OCI-M2 (cell line): ENCODE data around the gene ADGRG1.

Experiments
- DNase-seq: peaks from one replicate; lab custom pipeline; 2025; ENCODE audit not compliant: unreplicated experiment; lab: John Stamatoyannopoulos, UW

Gene ADGRG1

DNA sequence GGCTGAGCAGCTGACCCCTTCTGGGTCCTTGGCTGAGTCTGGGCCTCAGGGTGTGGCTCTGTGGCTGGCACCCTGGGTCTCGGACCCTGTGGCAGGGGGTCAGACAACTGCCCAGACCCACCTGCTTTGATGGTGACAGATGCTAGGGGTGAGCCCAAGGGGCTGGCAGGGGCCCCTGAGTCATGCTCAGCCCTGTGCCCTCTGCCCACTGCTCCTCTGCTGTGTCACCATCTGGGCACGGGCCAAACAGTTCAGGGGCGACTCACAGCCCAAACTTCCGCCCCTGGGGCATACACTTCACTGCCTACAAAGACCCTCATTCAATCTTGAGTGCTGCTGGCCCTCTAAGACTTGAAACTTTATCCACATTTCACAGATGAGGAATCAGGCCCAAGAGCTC is 5.7 kb downstream of the ADGRG1 start:
- DNase-seq = no peak

GRCh38 chr16:57635266-57636097 is 7.1 kb downstream of the ADGRG1 start:
- no peak for DNase-seq

- DNase-seq = no peak
These were observed 7.8 kb downstream of the ADGRG1 start for GRCh38 chr16:57636184-57636583.

- no peak for DNase-seq
These were observed 8.6 kb downstream of the ADGRG1 start for GRCh38 chr16:57637020-57637419.

- DNase-seq = no peak
These were observed 9.0 kb downstream of the ADGRG1 start for GRCh38 chr16:57637424-57637823.

- no peak for DNase-seq
These were observed 9.5 kb downstream of the ADGRG1 start for GRCh38 chr16:57637965-57638364.

- DNase-seq = no peak
These were observed 10.0 kb downstream of the ADGRG1 start for GRCh38 chr16:57638381-57638780.

DNA sequence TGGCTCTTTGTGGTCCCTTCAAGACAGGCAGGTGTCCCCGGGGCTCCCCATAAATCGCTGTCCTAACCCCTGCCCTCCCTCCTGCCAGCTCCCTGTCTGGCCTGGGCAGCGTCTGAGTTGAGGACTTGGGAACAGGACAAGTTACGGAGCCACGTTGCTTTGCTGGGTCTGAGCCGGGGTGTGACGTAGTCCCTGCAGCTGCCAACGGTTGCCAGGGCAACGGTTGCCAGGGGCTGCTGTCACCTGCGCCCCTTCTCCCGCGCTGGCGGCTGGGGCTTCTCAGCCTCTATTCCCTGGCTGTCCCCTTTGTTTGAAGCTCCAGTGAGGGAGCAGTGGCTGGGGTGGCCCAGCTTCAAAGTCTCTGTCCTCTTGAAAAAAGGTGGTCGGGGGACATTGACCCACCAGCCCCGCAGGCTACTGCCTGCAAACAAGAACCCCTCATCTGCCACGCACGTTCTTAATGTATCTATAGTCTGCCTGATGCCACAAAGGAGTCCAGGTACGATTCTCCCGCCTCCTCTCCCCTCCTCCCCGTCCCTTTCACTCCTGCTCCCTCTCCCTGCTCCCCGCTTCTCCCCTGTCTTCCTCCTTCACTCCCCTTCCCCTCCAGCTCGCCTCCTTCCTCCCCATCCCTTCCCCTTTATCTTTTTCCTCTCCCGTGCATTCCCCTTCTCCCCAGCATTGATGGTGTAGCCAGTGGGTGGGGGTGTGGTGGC is 10.9 kb downstream of the ADGRG1 start:
- DNase-seq = no peak

DNA sequence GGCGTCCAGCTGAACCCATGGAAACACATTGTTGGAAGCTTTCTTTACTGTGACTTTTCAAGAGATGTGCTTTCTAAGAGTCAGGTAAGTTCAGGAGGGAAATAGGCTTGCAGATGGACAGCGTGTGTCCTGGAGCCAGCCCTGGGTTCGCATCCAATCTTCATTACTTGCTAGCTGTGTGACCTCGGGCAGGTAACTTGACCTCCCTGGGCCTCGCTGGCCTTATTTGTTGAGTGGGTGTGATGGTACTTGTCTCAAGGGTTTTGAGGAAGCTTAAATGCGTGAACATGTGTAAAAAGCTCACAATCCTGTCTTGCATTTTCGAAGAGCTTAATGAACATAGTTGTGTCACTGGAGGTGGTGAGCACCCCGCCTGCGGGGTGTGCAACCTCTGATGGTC is 11.8 kb downstream of the ADGRG1 start:
- no peak for DNase-seq

GRCh38 chr16:57640612-57641011 is 12.2 kb downstream of the ADGRG1 start:
- DNase-seq = no peak

DNA sequence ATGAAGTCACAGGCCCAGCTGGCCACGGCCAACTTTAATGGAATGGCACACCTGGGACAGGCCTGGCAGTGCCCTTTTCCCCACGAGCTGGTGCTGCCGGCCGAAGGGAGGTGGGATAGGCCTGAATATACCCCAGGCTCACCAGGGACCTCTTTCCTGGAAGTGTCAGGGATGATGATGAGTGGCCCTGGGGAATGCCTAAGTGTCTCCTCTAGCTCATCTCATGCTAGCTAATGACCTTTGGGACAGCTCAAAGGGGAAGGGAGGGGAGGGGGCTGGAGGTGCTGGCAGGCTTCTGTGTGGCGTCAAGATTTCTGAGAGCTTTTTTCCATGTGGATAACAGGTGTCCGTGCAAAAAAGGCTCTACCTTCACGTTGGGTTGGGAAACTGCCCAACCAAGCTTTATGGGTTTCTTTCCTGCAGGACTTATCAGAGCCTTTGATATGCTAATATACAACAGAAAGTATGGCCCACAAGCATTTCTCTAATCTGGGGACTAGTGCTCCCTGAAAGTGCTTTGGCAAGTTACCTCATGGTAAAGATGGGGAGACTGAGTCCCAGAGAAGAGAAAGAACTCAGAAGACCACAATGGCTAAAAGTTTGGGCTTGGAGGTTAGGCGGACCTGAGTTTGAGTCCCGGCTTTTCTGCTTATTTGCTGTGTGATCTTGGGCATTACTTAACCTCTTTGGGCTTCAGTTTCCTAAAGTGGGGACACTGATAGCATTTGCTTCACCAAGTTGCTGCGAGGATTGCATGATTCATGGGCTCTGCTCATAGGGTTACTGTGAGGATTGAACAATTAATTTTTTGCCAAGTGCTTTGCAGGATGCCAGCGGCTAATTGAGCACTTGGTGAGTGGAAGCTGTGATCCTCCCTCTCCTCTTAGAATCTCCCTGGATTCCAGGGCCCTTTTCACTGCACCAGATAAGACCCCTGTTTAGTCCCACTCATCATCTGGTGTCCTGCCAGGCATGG is 14.0 kb downstream of the ADGRG1 start:
- no peak for DNase-seq

DNA sequence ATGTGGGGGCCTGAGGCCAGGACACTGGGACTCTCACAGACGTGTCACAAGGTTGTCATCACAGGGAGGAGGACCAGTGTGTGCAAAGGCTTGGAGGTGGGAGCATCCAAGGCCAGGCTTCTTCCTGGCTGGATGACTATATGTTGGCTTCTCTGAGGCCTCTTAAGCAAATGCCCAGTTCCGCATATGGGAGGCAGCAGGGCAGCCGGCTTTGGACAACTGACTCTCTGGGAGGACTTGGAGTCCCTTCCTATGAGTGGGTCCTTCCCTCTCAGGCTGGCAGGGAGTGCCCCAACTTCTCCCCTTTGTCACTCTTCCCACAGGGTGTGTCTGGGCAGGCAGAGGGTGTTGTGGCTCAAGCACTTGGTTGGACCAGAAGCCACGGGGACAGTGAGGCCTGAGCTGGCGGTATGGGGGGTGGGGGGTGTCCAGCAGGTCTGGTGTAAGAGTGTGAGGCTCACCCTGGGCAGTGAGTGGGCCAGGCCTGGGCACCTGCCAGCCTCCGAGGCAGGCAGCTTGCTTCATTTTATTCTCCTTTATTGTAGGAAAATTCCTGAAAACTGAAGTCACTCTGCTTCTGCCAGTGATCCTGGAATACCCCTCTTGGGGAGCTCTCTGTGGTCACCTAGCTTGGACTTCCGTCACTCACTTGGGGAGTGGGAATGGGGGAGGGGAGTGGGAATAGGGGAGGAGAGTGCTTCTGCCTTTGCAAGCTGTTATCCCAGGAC is 14.9 kb downstream of the ADGRG1 start:
- no peak for DNase-seq

- no peak for DNase-seq
These were observed 15.5 kb downstream of the ADGRG1 start for GRCh38 chr16:57643910-57644309.

DNA sequence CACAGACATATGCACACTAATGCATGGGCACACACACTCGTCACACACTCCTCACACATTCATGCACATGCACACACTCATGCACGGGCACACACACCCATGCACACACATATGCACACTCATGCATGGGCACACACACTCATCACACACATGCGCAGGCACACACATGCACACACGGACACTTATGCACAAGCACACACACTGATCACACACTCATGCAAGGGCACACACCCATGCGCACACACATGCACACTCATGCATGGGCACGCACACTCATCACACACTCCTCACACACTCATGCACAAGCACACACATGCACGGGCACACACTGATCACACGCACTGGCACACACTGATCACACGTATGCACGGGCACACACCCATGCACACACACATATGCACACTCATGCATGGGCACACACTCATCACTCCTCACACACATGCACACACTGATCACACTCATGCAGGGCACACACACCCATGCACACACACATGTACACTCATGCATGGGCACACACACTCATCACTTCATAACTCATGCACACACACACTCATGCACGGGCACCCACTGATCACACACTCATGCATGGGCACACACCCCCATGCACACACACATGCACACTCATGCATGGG is 16.1 kb downstream of the ADGRG1 start:
- no peak for DNase-seq

DNA sequence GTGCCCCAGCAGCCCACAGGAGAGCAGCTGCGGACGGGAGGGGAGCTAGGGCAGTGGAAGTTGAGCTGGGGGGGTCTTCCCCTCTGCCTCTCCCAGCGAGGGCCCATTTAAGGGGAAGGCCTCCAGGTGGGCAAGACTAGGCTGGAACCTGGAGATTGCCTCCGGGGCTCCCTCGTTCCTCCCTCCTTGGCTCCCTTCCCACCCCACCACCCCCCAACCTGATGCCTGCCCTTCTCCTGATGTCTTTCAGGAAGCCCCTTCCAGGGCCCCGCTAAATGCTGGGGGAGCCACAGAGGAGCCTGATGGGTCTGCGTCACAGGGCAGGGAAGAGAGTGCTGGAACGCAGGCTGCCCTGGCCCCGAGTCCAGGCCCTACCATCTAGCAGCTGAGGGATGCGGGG is 16.7 kb downstream of the ADGRG1 start:
- no peak for DNase-seq

DNA sequence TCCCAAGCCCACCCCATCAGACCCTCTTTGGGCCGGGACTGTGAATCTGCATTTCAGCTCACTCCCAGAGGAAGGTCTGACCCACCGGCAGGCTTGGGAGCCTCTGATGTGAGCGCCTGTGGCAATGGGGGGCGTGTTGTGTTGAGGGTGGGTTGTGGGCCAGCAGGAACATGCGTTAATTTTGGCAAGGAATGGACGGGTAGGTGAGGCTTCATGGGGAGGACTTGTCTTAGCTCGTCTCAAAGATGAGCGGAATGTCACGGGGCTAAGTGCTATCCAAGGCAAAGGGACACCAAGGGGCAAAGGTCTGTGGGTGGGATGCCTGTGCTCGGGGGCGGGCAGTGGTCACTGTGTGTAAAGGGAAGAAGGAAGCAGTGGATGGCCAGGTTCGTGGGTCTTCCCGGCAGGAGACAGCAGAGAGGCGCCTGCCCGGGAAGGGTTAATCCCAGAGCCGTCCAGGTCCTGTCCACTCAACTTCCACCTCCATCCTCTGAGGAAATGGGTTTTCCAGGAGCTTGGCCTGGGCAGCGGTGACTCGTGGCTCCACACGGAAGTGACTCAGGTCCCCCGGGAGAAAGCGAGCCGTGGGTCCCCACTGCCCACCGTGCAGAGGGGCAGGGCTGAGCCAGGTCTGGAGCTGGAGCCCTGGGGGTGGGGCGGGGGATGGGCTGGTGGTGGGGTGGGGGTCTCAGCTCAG is 17.4 kb downstream of the ADGRG1 start:
- no peak for DNase-seq

DNA sequence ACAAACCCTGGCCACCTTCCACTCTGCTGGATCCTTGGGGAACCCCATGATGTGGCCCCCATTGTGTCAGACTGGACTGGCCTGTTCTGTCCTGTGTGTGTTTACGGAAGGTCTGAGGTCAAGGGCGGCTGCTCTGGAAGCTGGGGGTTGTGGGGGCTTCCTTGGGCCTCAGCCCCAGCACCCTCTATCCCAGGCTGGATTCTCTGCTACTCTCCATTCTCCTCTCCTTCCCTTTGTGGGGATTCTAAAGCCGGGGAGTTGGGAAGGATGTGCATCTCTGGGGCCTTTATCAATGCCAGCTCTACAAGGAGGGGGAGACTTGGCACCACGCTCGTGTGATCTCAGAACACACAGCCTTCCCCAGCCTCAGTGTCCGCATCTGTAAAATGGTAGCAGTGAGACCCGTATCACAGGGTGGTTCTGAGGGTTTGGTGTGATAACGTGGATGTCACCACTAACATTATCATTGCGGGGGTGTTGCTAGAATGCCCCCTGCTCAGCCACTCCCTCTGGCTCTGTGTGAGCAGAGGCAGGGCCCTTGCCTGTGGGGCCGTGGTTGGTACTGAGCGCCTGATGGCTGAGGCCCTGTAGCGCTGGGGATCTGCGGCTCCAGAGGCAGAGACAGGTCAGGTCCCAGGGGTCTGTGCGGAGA is 18.1 kb downstream of the ADGRG1 start:
- DNase-seq = no peak

- DNase-seq = no peak
These were observed 18.9 kb downstream of the ADGRG1 start for GRCh38 chr16:57647136-57647875.
